PC-9 (cell line): ENCODE measurements around the gene HAX1. TPM values are rescaled to one million over a fixed set of nuclear protein-coding genes. Genes with fewer than 3 reads are reported as not detected.
"Not testable (repeated sequence)": the region's sequence is repeated elsewhere in the genome, so short reads cannot be mapped to it uniquely, and the experiment has no call there.

Experiments
- BruUV-seq: library from RNA; stranded (reverse); fragments of 400-500 nt; replicated peaks from 2 replicates; lab custom pipeline; 2021; lab: Mats Ljungman, UMichigan
- CTCF ChIA-PET: fragments of 300-600 bp; sonication (Branson Sonifier 250); formaldehyde crosslinking; loops from one replicate; lab custom pipeline; 2022; ENCODE audit warnings: antibody characterized with exemption; lab: Charles Lee
- POLR2A ChIA-PET: fragments of 300-600 bp; sonication (Branson Sonifier 250); formaldehyde crosslinking; loops from one replicate; lab custom pipeline; 2022; ENCODE audit warnings: antibody characterized with exemption; ENCODE audit not compliant: unreplicated experiment; lab: Charles Lee
- DNase-seq, 2 experiments: peaks; one replicate each; pipeline versions ENCODE4 v3.0.0 to v3.0.0-alpha.2; 2015 to 2022; ENCODE audit warnings: mixed read lengths in 1 of 2
- H2AFZ ChIP-seq: fragments of 200-600 bp; sonication (generic); 2 replicates; pipeline ENCODE4 v1.8.1; 2017; ENCODE audit warnings: antibody characterized with exemption
- H3F3A ChIP-seq: fragments of 200-600 bp; sonication (generic); 2 replicates; pipeline ENCODE4 v1.8.1; 2017; ENCODE audit warnings: antibody characterized with exemption, mild to moderate bottlenecking, low read depth; ENCODE audit not compliant: insufficient read depth
- H3K27ac ChIP-seq: fragments of 200-600 bp; sonication (generic); 2 replicates; pipeline ENCODE4 v1.6.1; 2016; ENCODE audit warnings: mixed run types
- H3K27me3 ChIP-seq: fragments of 200-600 bp; sonication (generic); 2 replicates; pipeline ENCODE4 v1.6.1; 2016; ENCODE audit warnings: low read depth, mixed run types; ENCODE audit not compliant: insufficient read depth
- H3K36me3 ChIP-seq: fragments of 200-600 bp; sonication (generic); 2 replicates; pipeline ENCODE4 v1.6.1; 2016; ENCODE audit warnings: low read depth, mixed run types
- H3K4me1 ChIP-seq: fragments of 200-600 bp; sonication (generic); replicated peaks from 2 replicates; pipeline ENCODE4 v1.6.1; 2016; ENCODE audit warnings: mixed run types; ENCODE audit not compliant: insufficient read depth
- H3K4me2 ChIP-seq: fragments of 200-600 bp; sonication (generic); 2 replicates; pipeline ENCODE4 v1.6.1; 2017; ENCODE audit warnings: mixed run types
- H3K4me3 ChIP-seq: fragments of 200-600 bp; sonication (generic); 2 replicates; pipeline ENCODE4 v1.6.1; 2016; ENCODE audit warnings: mixed run types
- H3K79me2 ChIP-seq: fragments of 200-600 bp; sonication (generic); 2 replicates; pipeline ENCODE4 v1.6.1; 2017; ENCODE audit warnings: low read depth, mixed run types
- H3K9me2 ChIP-seq: fragments of 200-600 bp; sonication (generic); 2 replicates; pipeline ENCODE4 v1.8.1; 2017; ENCODE audit warnings: mild to moderate bottlenecking; ENCODE audit not compliant: insufficient read depth
- H3K9me3 ChIP-seq: fragments of 200-600 bp; sonication (generic); 2 replicates; pipeline ENCODE4 v1.8.1; 2016; ENCODE audit warnings: low read depth; ENCODE audit not compliant: insufficient read depth
- H4K20me1 ChIP-seq: fragments of 200-600 bp; sonication (generic); 2 replicates; pipeline ENCODE4 v1.8.1; 2017; ENCODE audit not compliant: insufficient read depth
- CTCF ChIP-seq: fragments of 200-600 bp; sonication (generic); conservative IDR thresholded peaks from 2 replicates; pipeline ENCODE4 v1.6.1; 2017; ENCODE audit warnings: mixed run types, antibody characterized with exemption, mild to moderate bottlenecking, moderate library complexity
- EZH2 ChIP-seq: fragments of 200-600 bp; sonication (generic); IDR thresholded peaks from 2 replicates; pipeline ENCODE4 v1.8.0; 2017; ENCODE audit warnings: antibody characterized with exemption, low read depth
- intact Hi-C: fragments of 100-400 bp; cut with micrococcal nuclease; formaldehyde crosslinking; loops from one replicate; pipeline ENCODE4 v1.10.0; 2022; ENCODE audit not compliant: unreplicated experiment
- total RNA-seq: library from RNA; stranded (reverse); gene quantifications from 2 replicates; pipeline ENCODE4 v1.2.3, GENCODE V29; 2021

The HAX1 gene
- total RNA-seq, 1 experiment from 2014 or later, result 92.3 TPM

- BruUV-seq, intact Hi-C loops, H3K4me2 ChIP-seq: not testable (repeated sequence)
These were observed 40.0 kb downstream of the HAX1 start for GRCh38 chr1:154312229-154313065.

DNA sequence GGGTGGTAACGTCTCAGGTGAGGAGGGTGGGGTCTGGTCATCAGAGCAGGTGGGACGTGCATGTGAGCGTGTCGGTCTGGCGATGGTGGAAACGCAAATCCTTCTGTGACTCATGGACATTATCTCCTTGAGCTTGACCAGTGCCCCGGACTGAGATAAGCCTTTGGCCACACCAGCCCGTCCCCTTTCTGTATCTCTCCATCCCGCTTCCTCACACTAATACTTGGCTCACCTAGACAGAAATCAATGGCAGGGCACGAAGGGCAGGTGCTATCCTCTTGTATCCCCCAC is 40.6 kb downstream of the HAX1 start:
- Histone ChIP-seq H2AFZ (no peak overlapping the region), H3K27ac (no peak overlapping the region), H3K27me3 (peaks cover 66% of the 10 kb centered on the region), H3K4me3 (no peak overlapping the region), H3K36me3 (no peaks in the 10 kb centered on the region), H3K9me3 (0 out of 2 replicates have a peak, but pooled peaks cover 6% of the 10 kb centered on the region), H3K79me2 (no peaks in the 10 kb centered on the region), H3K9me2 (no peaks in the 10 kb centered on the region), H3F3A (no peaks in the 10 kb centered on the region), H3K4me2 (no peak overlapping the region), H3K4me1 (no peaks in the 10 kb centered on the region), H4K20me1 (no peaks in the 10 kb centered on the region)
- BruUV-seq, result no TSS peak
- POLR2A ChIA-PET, result no interaction called here
- no peak for DNase-seq
- TF ChIP-seq CTCF, result no peak
- no peak for TF ChIP-seq EZH2
- CTCF ChIA-PET, result no interaction called here
- intact Hi-C loops, result no loop called here

More at GRCh38 chr1:154312229-154313065, 40.0 kb downstream of the HAX1 start:
- peaks cover 60% of the 10 kb centered on the region for H3K27me3 ChIP-seq
- H3K4me1 ChIP-seq, H3K9me3 ChIP-seq, CTCF ChIA-PET, H3K4me3 ChIP-seq, DNase-seq, H3K79me2 ChIP-seq, H4K20me1 ChIP-seq, POLR2A ChIA-PET, H2AFZ ChIP-seq, H3K36me3 ChIP-seq, H3K27ac ChIP-seq, H3K9me2 ChIP-seq, H3F3A ChIP-seq: not testable (repeated sequence)

DNA sequence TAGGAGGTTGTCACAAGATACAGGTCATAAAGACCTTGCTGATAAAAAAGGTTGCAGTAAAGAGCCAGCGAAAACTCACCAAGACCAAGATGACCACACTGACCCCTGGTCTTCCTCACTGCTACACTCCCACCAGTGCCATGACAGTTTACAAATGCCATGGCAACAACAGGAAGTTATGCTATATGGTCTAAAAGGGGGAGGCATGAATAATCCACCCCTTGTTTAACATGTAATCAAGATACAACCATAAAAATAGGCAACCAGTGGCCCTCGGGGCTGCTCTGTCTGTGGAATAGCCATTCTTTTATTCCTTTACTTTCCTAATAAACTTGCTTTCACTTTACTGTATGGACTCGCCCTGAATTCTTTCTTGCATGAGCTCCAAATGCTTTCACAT is 41.8 kb downstream of the HAX1 start:
- intact Hi-C loops, result not testable (repeated sequence)
- POLR2A ChIA-PET, result interaction anchor here (0.6 kb wide), 1 partner anchor 18 kb away, joined by 6 read pairs; no protein-coding TSS in a partner anchor

GRCh38 chr1:154316704-154317103 is 44.3 kb downstream of the HAX1 start:
- no peaks in the 10 kb centered on the region for H3K36me3 ChIP-seq
- no TSS peak for BruUV-seq
- H3F3A ChIP-seq, result no peaks in the 10 kb centered on the region
- no peak for TF ChIP-seq CTCF
- no peak for TF ChIP-seq EZH2
- H3K9me2 ChIP-seq, result no peaks in the 10 kb centered on the region
- no peak overlapping the region for H3K4me3 ChIP-seq
- no peak overlapping the region for H3K27ac ChIP-seq
- CTCF ChIA-PET, result no interaction called here
- no peaks in the 10 kb centered on the region for H3K4me1 ChIP-seq
- H3K4me2 ChIP-seq, result no peak overlapping the region
- intact Hi-C loops, result no loop called here
- no peaks in the 10 kb centered on the region for H3K79me2 ChIP-seq
- POLR2A ChIA-PET, result no interaction called here
- H2AFZ ChIP-seq, result no peak overlapping the region
- 0 out of 2 replicates have a peak, but pooled peaks cover 6% of the 10 kb centered on the region for H3K9me3 ChIP-seq
- H3K27me3 ChIP-seq, result peaks cover 96% of the 10 kb centered on the region
- no peak for DNase-seq
- H4K20me1 ChIP-seq, result no peaks in the 10 kb centered on the region

More for the DNA sequence above, 41.8 kb downstream of the HAX1 start:
- peaks cover 78% of the 10 kb centered on the region for H3K27me3 ChIP-seq
- BruUV-seq, CTCF ChIA-PET, H3K9me3 ChIP-seq, H4K20me1 ChIP-seq, H3K9me2 ChIP-seq, H2AFZ ChIP-seq, DNase-seq, H3K27ac ChIP-seq, H3K4me1 ChIP-seq, H3K4me3 ChIP-seq, H3F3A ChIP-seq, H3K36me3 ChIP-seq, H3K79me2 ChIP-seq: not testable (repeated sequence)
- peak overlapping the region; percentile 27; the same call in 1 of the 2 replicates for H3K4me2 ChIP-seq
